ENCODE measurements around the gene LMF1. TPM values are rescaled to one million over a fixed set of nuclear protein-coding genes. Genes with fewer than 3 reads are reported as not detected.

The LMF1 gene
- total and polyA plus RNA-seq, 2 donors (not counting 1 experiment from before 2014, with no cell fraction given): 36.4 to 63.2 TPM

GRCh38 chr16:875182-876040 is 95.4 kb downstream of the LMF1 start:
- no peak for DNase-seq
- Mint-ChIP-seq H3K4me1 (peaks cover 21% of the 10 kb centered on the region), H3K27ac (no peak overlapping the region), H3K9me3 (ENCODE audit: insufficient read depth) (no peaks in the 10 kb centered on the region), H3K4me3 (no peak overlapping the region), H3K27me3 (no peaks in the 10 kb centered on the region)
- peaks cover 0 to 10% of the 10 kb centered on the region in 2 experiments for H3K36me3 ChIP-seq (replicated peaks in 1 of 2; ENCODE audit: control extremely low read depth in 1 of 2, control insufficient read depth in 1 of 2, extremely low read depth in 1 of 2, insufficient read depth in 2 of 2, low read length in 1 of 2)
- H3K9ac ChIP-seq (ENCODE audit: low read length): no peak overlapping the region
- no peak for ATAC-seq (ENCODE audit: low read depth)
- no peaks in the 10 kb centered on the region for H3K27me3 ChIP-seq (replicated peaks in 1 of 4; ENCODE audit: control extremely low read depth in 1 of 4, control insufficient read depth in 3 of 4, insufficient read depth in 4 of 4, low read length in 3 of 4)
- ChIA-PET POLR2A (no interaction called here), CTCF (no interaction called here)
- TF ChIP-seq EZH2 (IDR thresholded peaks at IDR 0.05; ENCODE audit: borderline replicate concordance, insufficient read depth, low read depth, low read length, poor library complexity, severe bottlenecking): no peak
- TF ChIP-seq, protein P1, sequence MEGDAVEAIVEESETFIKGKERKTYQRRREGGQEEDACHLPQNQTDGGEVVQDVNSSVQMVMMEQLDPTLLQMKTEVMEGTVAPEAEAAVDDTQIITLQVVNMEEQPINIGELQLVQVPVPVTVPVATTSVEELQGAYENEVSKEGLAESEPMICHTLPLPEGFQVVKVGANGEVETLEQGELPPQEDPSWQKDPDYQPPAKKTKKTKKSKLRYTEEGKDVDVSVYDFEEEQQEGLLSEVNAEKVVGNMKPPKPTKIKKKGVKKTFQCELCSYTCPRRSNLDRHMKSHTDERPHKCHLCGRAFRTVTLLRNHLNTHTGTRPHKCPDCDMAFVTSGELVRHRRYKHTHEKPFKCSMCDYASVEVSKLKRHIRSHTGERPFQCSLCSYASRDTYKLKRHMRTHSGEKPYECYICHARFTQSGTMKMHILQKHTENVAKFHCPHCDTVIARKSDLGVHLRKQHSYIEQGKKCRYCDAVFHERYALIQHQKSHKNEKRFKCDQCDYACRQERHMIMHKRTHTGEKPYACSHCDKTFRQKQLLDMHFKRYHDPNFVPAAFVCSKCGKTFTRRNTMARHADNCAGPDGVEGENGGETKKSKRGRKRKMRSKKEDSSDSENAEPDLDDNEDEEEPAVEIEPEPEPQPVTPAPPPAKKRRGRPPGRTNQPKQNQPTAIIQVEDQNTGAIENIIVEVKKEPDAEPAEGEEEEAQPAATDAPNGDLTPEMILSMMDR (IDR thresholded peaks at IDR 0.05): no peak
- H3K79me2 ChIP-seq (ENCODE audit: control insufficient read depth, insufficient read depth, low read length): no peaks in the 10 kb centered on the region
- 97% methylated on average over 30 of the region's 30 CpGs for WGBS (ENCODE audit: insufficient coverage)
- no peak overlapping the region for H2AFZ ChIP-seq (ENCODE audit: insufficient read depth, low read depth, low read length, poor library complexity, severe bottlenecking)
- peaks cover 0 to 8% (median 0%) of the 10 kb centered on the region in 3 donors for H3K9me3 ChIP-seq (ENCODE audit: control extremely low read depth in 1 of 3, control insufficient read depth in 2 of 3, insufficient read depth in 1 of 3, low read length in 2 of 3)
- H3K27ac ChIP-seq (ENCODE audit: low read length in 2 of 2): no peak overlapping the region
- intact Hi-C loops (cut with micrococcal nuclease): no loop called here
- H4K20me1 ChIP-seq (ENCODE audit: control insufficient read depth, insufficient read depth, low read length, poor library complexity, severe bottlenecking): no peaks in the 10 kb centered on the region
- H3K4me3 ChIP-seq (ENCODE audit: control extremely low read depth in 1 of 5, extremely low read depth in 1 of 5, insufficient read depth in 1 of 5, low read depth in 2 of 5, low read length in 4 of 5): no peak overlapping the region
- no peak overlapping the region for H3K4me2 ChIP-seq (replicated peaks; ENCODE audit: low read depth, low read length, poor library complexity, severe bottlenecking)
- H3K4me1 ChIP-seq (ENCODE audit: control insufficient read depth in 2 of 2, insufficient read depth in 2 of 2, low read length in 2 of 2): peaks cover 0 to 19% of the 10 kb centered on the region in 2 donors

Measured in B cell (primary cell).